Calu3 (cell line): ENCODE data around the gene COP1. TPM values are rescaled to one million over a fixed set of nuclear protein-coding genes. Genes with fewer than 3 reads are reported as not detected.

Experiments used
- BruUV-seq: library from RNA; stranded (reverse); fragments of 400-500 nt; replicated peaks from 2 replicates; lab custom pipeline; 2021; lab: Mats Ljungman, UMichigan
- CTCF ChIA-PET: fragments of 300-600 bp; sonication (Branson Sonifier 250); formaldehyde crosslinking; loops from one replicate; lab custom pipeline; 2022; ENCODE audit warnings: antibody characterized with exemption; lab: Charles Lee
- DNase-seq: peaks from one replicate; pipeline ENCODE4 v3.0.0; 2022
- H3K27ac Mint-ChIP-seq: one replicate; pipeline ENCODE4 v1.8.0; 2022; ENCODE audit warnings: mixed read lengths; ENCODE audit not compliant: unreplicated experiment
- H3K27me3 Mint-ChIP-seq: one replicate; pipeline ENCODE4 v1.8.0; 2022; ENCODE audit warnings: mixed read lengths; ENCODE audit not compliant: unreplicated experiment
- H3K36me3 Mint-ChIP-seq: one replicate; pipeline ENCODE4 v1.8.0; 2022; ENCODE audit warnings: mild to moderate bottlenecking, moderate library complexity, mixed read lengths; ENCODE audit not compliant: insufficient read depth, unreplicated experiment
- H3K4me1 Mint-ChIP-seq: one replicate; pipeline ENCODE4 v1.8.0; 2022; ENCODE audit warnings: mild to moderate bottlenecking, low read depth, mixed read lengths; ENCODE audit not compliant: unreplicated experiment
- H3K4me3 Mint-ChIP-seq: one replicate; pipeline ENCODE4 v1.8.0; 2022; ENCODE audit warnings: mild to moderate bottlenecking, low read depth, moderate library complexity, mixed read lengths; ENCODE audit not compliant: unreplicated experiment
- H3K9me3 Mint-ChIP-seq: one replicate; pipeline ENCODE4 v1.8.0; 2022; ENCODE audit warnings: low read depth, mixed read lengths; ENCODE audit not compliant: unreplicated experiment
- intact Hi-C: fragments of 100-400 bp; cut with micrococcal nuclease; formaldehyde crosslinking; loops from one replicate; pipeline ENCODE4 v1.10.0; 2022; ENCODE audit not compliant: unreplicated experiment
- total RNA-seq: library from RNA; stranded (reverse); gene quantifications from 2 replicates; pipeline ENCODE4 v1.2.3, GENCODE V29; 2022
- TF ChIP-seq, protein P1 (sequence below): fragments of 200-600 bp; IDR thresholded peaks from one replicate; pipeline ENCODE4 v1.8.0; 2022; ENCODE audit warnings: antibody characterized with exemption; ENCODE audit not compliant: unreplicated experiment

COP1 gene
- total RNA-seq, 1 experiment from 2014 or later: 45.5 TPM

- intact Hi-C loops: loop anchor here (1.0 to 10.0 kb wide), 4 partner anchors 329 to 921 kb away; partner anchors contain the start of gene TNR
- H3K36me3 Mint-ChIP-seq: no peaks in the 10 kb centered on the region
- TF ChIP-seq, protein P1, sequence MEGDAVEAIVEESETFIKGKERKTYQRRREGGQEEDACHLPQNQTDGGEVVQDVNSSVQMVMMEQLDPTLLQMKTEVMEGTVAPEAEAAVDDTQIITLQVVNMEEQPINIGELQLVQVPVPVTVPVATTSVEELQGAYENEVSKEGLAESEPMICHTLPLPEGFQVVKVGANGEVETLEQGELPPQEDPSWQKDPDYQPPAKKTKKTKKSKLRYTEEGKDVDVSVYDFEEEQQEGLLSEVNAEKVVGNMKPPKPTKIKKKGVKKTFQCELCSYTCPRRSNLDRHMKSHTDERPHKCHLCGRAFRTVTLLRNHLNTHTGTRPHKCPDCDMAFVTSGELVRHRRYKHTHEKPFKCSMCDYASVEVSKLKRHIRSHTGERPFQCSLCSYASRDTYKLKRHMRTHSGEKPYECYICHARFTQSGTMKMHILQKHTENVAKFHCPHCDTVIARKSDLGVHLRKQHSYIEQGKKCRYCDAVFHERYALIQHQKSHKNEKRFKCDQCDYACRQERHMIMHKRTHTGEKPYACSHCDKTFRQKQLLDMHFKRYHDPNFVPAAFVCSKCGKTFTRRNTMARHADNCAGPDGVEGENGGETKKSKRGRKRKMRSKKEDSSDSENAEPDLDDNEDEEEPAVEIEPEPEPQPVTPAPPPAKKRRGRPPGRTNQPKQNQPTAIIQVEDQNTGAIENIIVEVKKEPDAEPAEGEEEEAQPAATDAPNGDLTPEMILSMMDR: peak; percentile 63
- H3K27ac Mint-ChIP-seq: no peak overlapping the region
- H3K27me3 Mint-ChIP-seq: no peaks in the 10 kb centered on the region
- CTCF ChIA-PET: no interaction called here
- H3K9me3 Mint-ChIP-seq: peaks cover 3% of the 10 kb centered on the region
- no peaks in the 10 kb centered on the region for H3K4me1 Mint-ChIP-seq
- no peak overlapping the region for H3K4me3 Mint-ChIP-seq
- BruUV-seq: no TSS peak
- peak; percentile 53 for DNase-seq
Measured at GRCh38 chr1:176073524-176074157, 133.4 kb downstream of the COP1 start.

GRCh38 chr1:176068901-176069300 is 138.2 kb downstream of the COP1 start:
- Mint-ChIP-seq H3K27me3 (no peaks in the 10 kb centered on the region), H3K36me3 (no peaks in the 10 kb centered on the region), H3K27ac (no peak overlapping the region), H3K4me3 (no peak overlapping the region), H3K9me3 (no peaks in the 10 kb centered on the region), H3K4me1 (no peaks in the 10 kb centered on the region)
- no TSS peak for BruUV-seq
- CTCF ChIA-PET: no interaction called here
- intact Hi-C loops: no loop called here
- DNase-seq: no peak
- TF ChIP-seq, protein P1: no peak

- H3K27ac Mint-ChIP-seq: no peak overlapping the region
- no TSS peak for BruUV-seq
- CTCF ChIA-PET: no interaction called here
Measured at GRCh38 chr1:176068256-176068655, 138.8 kb downstream of the COP1 start.

DNA sequence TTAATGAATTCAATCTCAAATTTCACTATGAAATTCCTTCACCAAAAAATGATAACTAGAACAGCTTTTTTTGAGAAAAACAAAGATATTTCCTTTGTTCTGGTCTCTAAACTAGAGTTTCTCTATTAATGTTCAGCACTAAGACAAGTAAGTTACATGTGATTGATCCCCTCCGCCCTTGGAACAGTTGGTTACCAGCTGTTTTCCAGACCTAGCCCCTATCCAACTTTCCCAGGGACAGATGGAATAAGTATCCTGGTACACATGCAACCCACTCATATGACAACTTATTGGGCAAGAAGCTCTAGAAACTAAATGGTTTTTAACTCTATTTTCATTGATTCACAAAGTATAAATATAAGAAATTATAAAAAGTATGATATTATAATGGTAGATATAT is 140.4 kb downstream of the COP1 start:
- H3K27me3 Mint-ChIP-seq: no peaks in the 10 kb centered on the region
- no peaks in the 10 kb centered on the region for H3K9me3 Mint-ChIP-seq
- CTCF ChIA-PET: no interaction called here
- H3K36me3 Mint-ChIP-seq: no peaks in the 10 kb centered on the region
- intact Hi-C loops: no loop called here
- H3K4me1 Mint-ChIP-seq: no peaks in the 10 kb centered on the region
- H3K4me3 Mint-ChIP-seq: no peak overlapping the region
- H3K27ac Mint-ChIP-seq: no peak overlapping the region
- no TSS peak for BruUV-seq
- DNase-seq: no peak
- TF ChIP-seq, protein P1: no peak

More at GRCh38 chr1:176068256-176068655, 138.8 kb downstream of the COP1 start:
- no peak for DNase-seq
- H3K4me3 Mint-ChIP-seq: no peak overlapping the region
- no peaks in the 10 kb centered on the region for H3K27me3 Mint-ChIP-seq
- intact Hi-C loops: no loop called here
- TF ChIP-seq, protein P1: no peak
- H3K36me3 Mint-ChIP-seq: no peaks in the 10 kb centered on the region
- no peaks in the 10 kb centered on the region for H3K9me3 Mint-ChIP-seq
- H3K4me1 Mint-ChIP-seq: no peaks in the 10 kb centered on the region
